GM19467 (cell line): ENCODE measurements around the gene TIGD1.

Experiments
- ATAC-seq: cut with Tn5 transposase; IDR thresholded peaks from one replicate; pipeline ENCODE4 v1.9.1; 2021; ENCODE audit warnings: mild to moderate bottlenecking, moderate library complexity; ENCODE audit not compliant: unreplicated experiment

Gene TIGD1

DNA sequence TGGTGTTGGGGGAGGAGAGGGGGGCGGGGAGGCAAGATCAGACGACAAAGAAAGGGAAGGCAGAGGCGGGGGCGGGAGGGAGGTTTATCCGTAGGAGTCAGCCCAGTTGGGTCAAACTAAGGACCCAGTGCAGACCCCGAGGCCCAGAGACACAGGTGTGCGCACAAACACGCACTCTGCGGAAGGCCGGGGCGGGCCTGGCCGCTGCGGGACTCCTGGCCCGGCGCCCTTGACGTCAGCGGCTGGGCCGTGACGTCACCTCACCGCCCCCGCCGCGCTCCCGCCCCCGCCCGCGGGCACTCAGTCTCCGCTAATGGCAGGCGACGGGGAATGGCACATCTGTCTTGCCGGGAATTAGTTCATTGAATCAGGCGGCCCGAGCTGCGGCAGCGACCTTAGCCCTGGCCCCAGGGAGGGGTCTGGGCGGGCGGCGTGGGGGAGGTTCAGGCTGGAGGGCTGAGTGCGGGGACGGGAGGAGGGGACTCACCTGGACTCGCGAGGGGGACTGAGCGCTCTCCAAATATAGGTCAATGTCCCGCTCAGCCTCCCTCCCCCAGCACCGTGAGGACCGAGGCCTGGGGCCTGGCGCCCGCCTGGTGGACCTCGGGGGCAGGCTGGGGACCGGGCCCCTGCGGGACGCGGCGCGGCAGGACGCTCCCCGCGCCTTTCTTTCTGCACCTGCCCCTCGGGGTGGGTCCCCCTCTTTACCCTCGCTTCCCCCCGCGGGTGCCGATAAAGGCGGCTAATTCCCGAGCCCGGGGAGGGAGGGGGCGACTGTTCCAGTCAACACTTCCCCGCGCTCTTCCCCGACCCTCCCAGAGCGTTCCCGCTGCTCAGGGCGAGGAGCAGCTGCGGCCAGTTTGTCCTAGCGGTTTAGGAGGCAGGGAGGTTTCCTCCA is 47.2 kb downstream of the TIGD1 start:
- ATAC-seq: no peak

DNA sequence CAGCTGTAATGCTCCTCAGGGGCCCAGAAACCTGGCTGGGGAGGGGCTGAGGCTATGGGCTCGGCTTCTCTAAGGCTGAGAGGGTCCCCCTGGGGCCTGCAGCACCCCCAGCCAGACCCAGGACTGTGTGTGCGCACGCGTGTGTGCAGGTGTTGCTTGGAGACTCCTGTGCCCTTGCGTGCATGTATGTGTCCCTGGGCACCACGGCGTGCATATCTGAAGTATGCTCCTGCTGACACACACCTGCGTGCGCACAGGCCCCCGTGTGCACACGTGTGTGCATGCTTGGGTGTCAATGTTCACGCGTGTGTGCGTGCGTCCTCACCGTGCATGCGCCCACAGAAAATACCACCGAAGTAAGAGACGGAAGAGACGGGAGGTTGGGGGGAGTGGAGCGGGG is 47.8 kb downstream of the TIGD1 start:
- ATAC-seq: no peak

DNA sequence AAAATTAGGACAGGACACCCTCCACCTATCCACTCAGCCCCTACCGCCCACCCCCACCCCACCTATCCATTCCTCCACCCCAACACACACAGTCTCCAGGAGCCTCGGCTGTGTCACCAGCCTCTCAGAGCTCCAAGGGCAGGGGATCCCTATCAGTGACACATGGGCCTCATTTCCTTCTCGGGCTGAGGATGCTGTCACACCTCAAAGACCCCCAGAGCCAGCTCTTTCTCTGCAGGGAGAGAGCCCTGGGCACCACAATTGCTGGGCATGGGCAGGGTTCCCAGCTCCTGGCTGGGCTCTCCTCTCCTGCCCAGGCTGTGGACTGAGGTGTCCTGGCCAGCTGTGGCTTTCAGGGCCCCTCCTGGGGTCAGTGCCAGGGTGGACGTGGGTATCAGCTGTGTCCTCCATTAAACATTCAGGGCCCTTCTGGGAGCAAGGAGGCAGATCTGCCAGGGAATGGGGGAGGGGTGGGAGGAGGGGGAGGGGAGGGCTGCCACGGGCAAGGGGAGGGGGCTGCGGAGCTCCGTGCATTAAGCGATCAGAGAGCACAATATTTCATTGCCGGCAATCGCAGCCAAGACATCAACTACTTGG is 48.5 kb downstream of the TIGD1 start:
- no peak for ATAC-seq

DNA sequence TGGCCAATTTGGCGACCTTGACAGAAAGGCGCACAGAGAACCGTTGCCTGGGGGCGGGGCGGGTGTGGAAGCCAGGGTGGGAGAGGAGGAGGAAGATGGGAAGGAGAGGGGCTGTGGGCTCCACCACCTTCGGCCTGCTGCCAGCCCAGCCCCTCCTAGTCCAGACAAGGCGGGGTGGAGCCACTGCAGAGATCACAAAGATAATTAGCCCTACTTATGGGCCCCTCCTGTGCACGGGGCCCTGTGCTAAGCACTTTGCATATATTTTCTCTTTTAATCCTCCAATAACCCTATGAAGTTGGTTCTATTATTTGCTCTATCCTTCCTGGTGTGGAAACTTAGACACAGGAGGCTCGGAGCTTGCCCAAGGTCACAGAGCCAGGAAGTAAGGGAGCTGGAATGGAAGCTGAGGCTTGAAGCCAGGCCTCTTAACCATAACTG is 49.0 kb downstream of the TIGD1 start:
- no peak for ATAC-seq

DNA sequence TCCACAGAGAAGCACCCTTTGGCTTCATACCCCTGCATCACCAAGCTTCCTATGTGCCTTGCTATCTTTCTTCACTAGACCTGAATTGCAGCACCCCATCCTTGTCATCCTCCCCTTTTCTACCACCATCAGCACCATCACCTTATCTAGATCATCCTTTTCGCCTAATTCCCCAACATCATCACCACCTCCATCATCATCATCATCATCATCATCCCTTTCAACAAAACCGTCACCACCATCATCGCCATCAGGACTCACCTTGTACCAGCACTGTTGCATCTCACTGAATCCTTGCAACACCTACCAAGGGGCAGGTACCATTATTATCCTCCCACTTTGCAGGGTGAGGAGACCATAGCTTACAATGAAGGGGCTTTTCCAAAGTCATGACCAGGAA is 51.9 kb downstream of the TIGD1 start:
- ATAC-seq: no peak
